ENCODE measurements around the gene SLC1A5.
"Not testable (repeated sequence)": the region's sequence is repeated elsewhere in the genome, so short reads cannot be mapped to it uniquely, and the experiment has no call there.

The SLC1A5 gene

GRCh38 chr19:46798713-46799112 lies 10.3 kb upstream of the SLC1A5 start:
- DNase-seq (ENCODE audit: low read depth): no peak

- no peak for DNase-seq (ENCODE audit: low read depth)
Measured at GRCh38 chr19:46797881-46798280, 9.5 kb upstream of the SLC1A5 start.

- no peak for DNase-seq (ENCODE audit: low read depth)
Measured at GRCh38 chr19:46791944-46792343, 3.5 kb upstream of the SLC1A5 start.

DNA sequence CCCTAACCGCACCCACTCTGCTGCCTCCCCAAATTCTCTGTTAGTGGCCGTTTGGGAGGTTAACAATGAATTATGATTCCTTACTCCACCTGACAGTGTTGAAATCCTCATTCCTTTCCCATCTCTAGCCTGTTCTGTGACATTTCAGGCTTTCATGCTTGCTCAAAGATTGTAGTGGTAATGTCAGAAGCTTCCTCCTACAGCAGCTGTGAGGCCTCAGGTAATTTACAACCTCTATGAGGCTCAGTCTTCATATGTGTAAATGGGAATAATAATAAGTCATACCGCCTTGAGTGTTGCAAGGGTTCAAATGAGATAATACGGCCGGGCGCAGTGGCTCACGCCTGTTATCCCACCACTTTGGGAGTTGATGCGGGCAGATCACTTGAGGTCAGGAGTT lies 977 bp upstream of the SLC1A5 start:
- no peak for DNase-seq (ENCODE audit: low read depth)

GRCh38 chr19:46788968-46789338 lies 559 bp upstream of the SLC1A5 start:
- no peak for DNase-seq (ENCODE audit: low read depth)

- no peak for DNase-seq (ENCODE audit: low read depth)
Measured at GRCh38 chr19:46787331-46788261, 798 bp downstream of the SLC1A5 start.

GRCh38 chr19:46787040-46787330 lies 1.4 kb downstream of the SLC1A5 start:
- DNase-seq (ENCODE audit: low read depth): no peak

DNA sequence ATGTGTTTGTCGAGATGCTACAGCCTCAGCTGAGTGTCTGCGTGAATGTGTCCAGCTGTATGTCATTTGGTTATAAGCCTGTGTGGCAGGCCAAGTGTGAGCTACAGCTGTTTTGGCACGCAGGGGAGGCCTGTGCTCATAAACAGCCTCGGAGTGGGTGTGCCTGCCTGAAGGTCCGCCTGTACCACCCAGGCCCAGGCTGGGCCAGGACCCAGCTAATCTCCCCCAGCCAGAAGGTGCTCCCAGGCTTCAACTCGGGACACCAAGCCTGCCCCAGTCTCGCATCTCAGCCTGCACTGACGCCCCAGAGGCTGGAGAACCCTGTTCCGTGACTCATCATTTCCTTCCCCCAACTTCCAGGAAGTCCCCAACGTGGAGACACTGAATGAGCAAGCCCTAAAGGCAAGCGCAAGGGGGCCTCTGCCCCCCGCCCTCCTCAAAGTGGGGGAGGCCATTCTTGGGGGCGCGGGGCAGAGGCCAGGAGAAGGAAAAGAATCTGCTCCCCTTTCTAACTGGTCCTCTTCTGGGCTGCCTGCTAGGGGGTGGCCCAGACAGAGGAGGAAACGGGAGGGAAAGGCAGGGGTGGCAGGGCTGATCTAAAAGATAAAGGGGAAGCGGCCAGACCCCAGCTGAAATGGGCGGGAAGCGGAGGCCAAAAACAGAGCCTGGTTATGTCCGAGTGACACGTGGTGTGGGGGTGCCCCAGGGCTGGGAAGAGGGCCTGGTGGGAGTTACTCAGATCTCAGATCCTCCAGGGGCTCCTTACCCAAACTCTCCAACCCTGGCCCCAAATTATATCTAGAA lies 2.0 kb downstream of the SLC1A5 start:
- peak; percentile 72 for DNase-seq (ENCODE audit: low read depth)

DNA sequence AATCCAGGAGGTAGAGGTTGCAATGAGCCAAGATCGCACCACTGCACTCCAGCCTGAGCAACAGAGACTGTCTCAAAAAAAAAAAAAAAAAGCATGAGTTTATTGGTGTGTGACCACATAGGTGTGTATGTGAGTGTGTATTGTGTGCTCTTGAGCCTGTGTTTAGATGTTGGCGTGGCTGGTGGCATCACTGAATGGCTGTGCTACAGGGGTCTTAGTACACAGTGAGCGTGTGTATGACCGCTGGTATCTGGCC lies 2.5 kb downstream of the SLC1A5 start:
- no peak for DNase-seq (ENCODE audit: low read depth)

DNA sequence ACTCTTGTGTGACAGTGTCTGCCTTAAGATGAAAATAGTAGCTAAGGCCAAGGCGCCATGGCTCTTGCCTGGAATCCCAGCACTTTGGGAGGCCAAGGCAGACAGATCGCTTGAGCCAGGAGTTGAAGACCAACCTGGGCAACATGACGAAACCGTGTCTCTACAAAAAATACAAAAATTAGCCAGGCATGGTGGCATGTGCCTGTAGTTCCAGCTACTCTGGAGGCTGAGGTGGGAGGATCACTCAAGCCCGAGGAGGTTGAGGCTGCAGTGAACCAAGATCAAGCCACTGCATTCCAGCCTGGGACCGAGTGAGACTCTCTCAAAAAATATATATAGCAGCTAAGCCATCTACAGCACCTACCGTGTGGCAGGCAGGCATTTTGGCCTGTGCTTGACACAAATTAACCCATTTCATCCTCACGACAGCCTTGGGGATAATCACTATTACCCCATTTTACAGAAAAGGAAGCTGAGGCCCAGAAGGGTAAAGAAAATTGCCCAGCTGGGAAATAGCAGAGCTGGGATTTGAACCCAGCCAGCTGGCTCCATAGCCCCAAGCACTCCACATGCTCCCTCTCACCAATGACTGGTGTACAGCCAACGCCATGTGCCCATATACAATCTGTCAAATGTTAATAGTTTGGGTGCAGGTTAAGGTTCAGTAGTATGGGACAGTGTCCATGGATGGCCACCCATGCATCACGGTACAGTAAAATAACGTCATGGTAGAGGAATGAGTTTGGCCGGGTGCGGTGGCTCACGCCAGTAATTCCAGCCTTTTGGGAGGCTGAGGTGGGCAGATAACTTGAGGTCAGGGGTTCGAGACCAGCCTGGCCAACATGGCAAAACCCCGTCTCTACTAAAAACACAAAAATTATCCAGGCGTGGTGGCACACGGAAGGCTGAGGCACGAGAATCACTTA lies 3.1 kb downstream of the SLC1A5 start:
- DNase-seq (ENCODE audit: low read depth): no peak

GRCh38 chr19:46784262-46785053 lies 3.9 kb downstream of the SLC1A5 start:
- peak; percentile 43 for DNase-seq (ENCODE audit: low read depth)

GRCh38 chr19:46783670-46784069 lies 4.7 kb downstream of the SLC1A5 start:
- no peak for DNase-seq (ENCODE audit: low read depth)

- no peak for DNase-seq (ENCODE audit: low read depth)
Measured at GRCh38 chr19:46782355-46783019, 5.9 kb downstream of the SLC1A5 start.

DNA sequence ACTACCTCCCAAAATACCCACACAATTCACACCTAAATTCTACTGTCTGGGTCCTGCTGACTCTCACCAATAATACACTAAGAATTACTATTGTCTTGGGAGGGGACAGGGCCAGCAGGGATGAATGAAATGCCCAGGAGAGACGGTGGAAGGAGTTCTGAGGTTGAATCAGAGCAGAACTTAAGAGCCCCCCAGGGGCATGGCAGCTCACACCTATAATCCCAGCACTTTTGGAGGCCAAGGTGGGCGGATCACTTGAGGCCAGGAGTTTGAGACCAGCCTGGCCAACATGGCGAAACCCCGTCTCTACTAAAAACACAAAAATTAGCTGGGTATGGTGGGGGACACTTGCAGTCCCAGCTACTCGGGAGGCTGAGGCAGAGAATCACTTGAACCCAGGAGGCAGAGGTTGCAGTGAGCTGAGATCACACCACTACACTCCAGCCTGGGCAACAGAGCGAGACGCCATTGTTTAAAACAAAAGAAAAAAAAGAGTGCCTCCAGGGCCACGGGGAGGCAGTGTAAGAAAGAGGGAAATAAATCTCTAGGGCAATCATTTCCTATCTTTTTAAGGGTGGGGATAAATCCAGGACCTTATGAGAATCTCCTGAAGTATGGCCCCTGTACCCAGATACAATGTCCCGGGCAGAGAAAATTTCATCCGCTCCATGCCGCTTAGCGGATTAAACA lies 10.3 kb downstream of the SLC1A5 start:
- DNase-seq (ENCODE audit: low read depth): not testable (repeated sequence)

GRCh38 chr19:46776927-46777911 lies 11.2 kb downstream of the SLC1A5 start:
- DNase-seq (ENCODE audit: low read depth): no peak

GRCh38 chr19:46775642-46776258 lies 12.6 kb downstream of the SLC1A5 start:
- DNase-seq (ENCODE audit: low read depth): no peak

GRCh38 chr19:46773018-46773399 lies 15.4 kb downstream of the SLC1A5 start:
- DNase-seq (ENCODE audit: low read depth): no peak

- DNase-seq (ENCODE audit: low read depth): no peak
Measured at GRCh38 chr19:46772170-46773017, 16.0 kb downstream of the SLC1A5 start.
